Astrocyte (in vitro differentiated cells and primary cell): ENCODE measurements around the gene SH3D21. TPM values are rescaled to one million over a fixed set of nuclear protein-coding genes. Genes with fewer than 3 reads are reported as not detected.
A peak's percentile ranks its signal among the peaks of the same experiment; 100 is the strongest.

Source experiments
- DNase-seq: peaks from one replicate; pipeline ENCODE4 v3.0.0-alpha.2; 2010; ENCODE audit warnings: low read depth
- FAIRE-seq: peaks from 2 replicates; lab custom pipeline; 2011; peaks lifted over from hg19 to GRCh38; lab: Jason Lieb, UNC
- H2AFZ ChIP-seq: 2 replicates; pipeline ENCODE4 v1.6.0; 2012; ENCODE audit warnings: low read depth, low read length, inconsistent platforms
- H3K27ac ChIP-seq: 2 replicates; pipeline ENCODE4 v1.5.1; 2011; ENCODE audit warnings: low read depth, low read length, inconsistent platforms
- H3K27me3 ChIP-seq: 2 replicates; pipeline ENCODE4 v1.6.0; 2011; ENCODE audit warnings: low read length, inconsistent platforms; ENCODE audit not compliant: insufficient read depth
- H3K36me3 ChIP-seq: 2 replicates; pipeline ENCODE4 v1.5.1; 2011; ENCODE audit warnings: low read length, inconsistent platforms; ENCODE audit not compliant: insufficient read depth
- H3K4me1 ChIP-seq: 2 replicates; pipeline ENCODE4 v1.5.1; 2011; ENCODE audit warnings: low read length, inconsistent platforms; ENCODE audit not compliant: insufficient read depth
- H3K4me2 ChIP-seq: 2 replicates; pipeline ENCODE4 v1.6.0; 2012; ENCODE audit warnings: low read length, inconsistent platforms
- H3K4me3 ChIP-seq: 2 replicates; pipeline ENCODE4 v1.5.1; 2011; ENCODE audit warnings: low read depth, mild to moderate bottlenecking, low read length, inconsistent platforms; ENCODE audit not compliant: insufficient read depth
- H3K79me2 ChIP-seq: 2 replicates; pipeline ENCODE4 v1.6.0; 2012; ENCODE audit warnings: mild to moderate bottlenecking, low read length, inconsistent platforms; ENCODE audit not compliant: insufficient read depth
- H3K9ac ChIP-seq: 2 replicates; pipeline ENCODE4 v1.6.0; 2012; ENCODE audit warnings: mild to moderate bottlenecking, low read length, inconsistent platforms
- H3K9me3 ChIP-seq: 2 replicates; pipeline ENCODE4 v1.5.1; 2012; ENCODE audit warnings: low read depth, mild to moderate bottlenecking, low read length, inconsistent platforms; ENCODE audit not compliant: insufficient read depth
- H4K20me1 ChIP-seq: 2 replicates; pipeline ENCODE4 v1.6.0; 2012; ENCODE audit warnings: low read length, inconsistent platforms; ENCODE audit not compliant: insufficient read depth
- H3K27ac Mint-ChIP-seq: one replicate; pipeline ENCODE4 v1.8.0; 2021; ENCODE audit warnings: mild to moderate bottlenecking, mixed read lengths; ENCODE audit not compliant: unreplicated experiment
- H3K27me3 Mint-ChIP-seq: one replicate; pipeline ENCODE4 v1.8.0; 2021; ENCODE audit warnings: low read depth, mixed read lengths; ENCODE audit not compliant: unreplicated experiment
- H3K36me3 Mint-ChIP-seq: one replicate; pipeline ENCODE4 v1.8.0; 2021; ENCODE audit warnings: low read depth, mixed read lengths; ENCODE audit not compliant: unreplicated experiment
- H3K4me1 Mint-ChIP-seq: one replicate; pipeline ENCODE4 v1.8.0; 2021; ENCODE audit warnings: low read depth, mixed read lengths; ENCODE audit not compliant: unreplicated experiment
- H3K4me3 Mint-ChIP-seq: one replicate; pipeline ENCODE4 v1.8.0; 2021; ENCODE audit warnings: mild to moderate bottlenecking, moderate library complexity, mixed read lengths; ENCODE audit not compliant: unreplicated experiment
- H3K9me3 Mint-ChIP-seq: one replicate; pipeline ENCODE4 v1.8.0; 2021; ENCODE audit warnings: mild to moderate bottlenecking, mixed read lengths; ENCODE audit not compliant: unreplicated experiment
- CTCF ChIP-seq: IDR thresholded peaks from 2 replicates; pipeline ENCODE4 v1.5.1; 2011; ENCODE audit warnings: low read depth, mild to moderate bottlenecking, inconsistent platforms, low read length, moderate library complexity; ENCODE audit not compliant: insufficient read depth
- EZH2 ChIP-seq: IDR thresholded peaks from 2 replicates; pipeline ENCODE4 v1.6.1; 2012; ENCODE audit warnings: mild to moderate bottlenecking, low read length, inconsistent platforms; ENCODE audit not compliant: insufficient read depth
- total RNA-seq: library from RNA; stranded (reverse); gene quantifications from 2 replicates; pipeline ENCODE4 v1.2.1, GENCODE V29; 2021

SH3D21 gene
- total RNA-seq, 1 donor from 2014 or later, result 13.6 TPM

GRCh38 chr1:36257375-36257767 is 48.8 kb upstream of the SH3D21 start:
- TF ChIP-seq EZH2 (no peak), CTCF (no peak)
- Histone ChIP-seq H4K20me1 (peaks cover 82% of the 10 kb centered on the region), H3K4me3 (no peak overlapping the region), H3K79me2 (peaks cover 94% of the 10 kb centered on the region), H3K36me3 (peaks cover 15% of the 10 kb centered on the region), H3K27ac (no peak overlapping the region), H3K4me2 (no peak overlapping the region), H2AFZ (no peak overlapping the region), H3K9ac (no peak overlapping the region), H3K27me3 (no peaks in the 10 kb centered on the region), H3K4me1 (peaks cover 11% of the 10 kb centered on the region), H3K9me3 (no peaks in the 10 kb centered on the region)
- Mint-ChIP-seq H3K9me3 (no peaks in the 10 kb centered on the region), H3K4me3 (no peak overlapping the region), H3K36me3 (peaks cover 14% of the 10 kb centered on the region), H3K27me3 (no peaks in the 10 kb centered on the region), H3K27ac (peak overlapping the region; percentile 81), H3K4me1 (peaks cover 43% of the 10 kb centered on the region)
- DNase-seq (no peak), FAIRE-seq (no peak)

- H3K4me3 Mint-ChIP-seq, result peak overlapping the region; percentile 31
- no peak overlapping the region for H3K27ac ChIP-seq
Observed at GRCh38 chr1:36258960-36259344, 47.2 kb upstream of the SH3D21 start.

More at GRCh38 chr1:36258960-36259344, 47.2 kb upstream of the SH3D21 start:
- H3K27me3 Mint-ChIP-seq, result no peaks in the 10 kb centered on the region
- peak overlapping the region; percentile 26 for H3K27ac Mint-ChIP-seq
- peaks cover 18% of the 10 kb centered on the region for H3K36me3 Mint-ChIP-seq
- peaks cover 22% of the 10 kb centered on the region for H3K36me3 ChIP-seq
- H3K79me2 ChIP-seq, result peaks cover 91% of the 10 kb centered on the region
- no peak overlapping the region for H3K4me2 ChIP-seq
- peaks cover 8% of the 10 kb centered on the region for H3K4me1 ChIP-seq
- H3K9me3 ChIP-seq, result no peaks in the 10 kb centered on the region
- peaks cover 33% of the 10 kb centered on the region for H3K4me1 Mint-ChIP-seq
- H3K9me3 Mint-ChIP-seq, result no peaks in the 10 kb centered on the region
- no peak for FAIRE-seq
- H3K9ac ChIP-seq, result no peak overlapping the region
- TF ChIP-seq CTCF (no peak), EZH2 (no peak)
- no peaks in the 10 kb centered on the region for H3K27me3 ChIP-seq
- peaks cover 77% of the 10 kb centered on the region for H4K20me1 ChIP-seq
- no peak overlapping the region for H2AFZ ChIP-seq
- H3K4me3 ChIP-seq, result no peak overlapping the region
- peak; percentile 45 for DNase-seq
